NCI-H748 (cell line): ENCODE results near the gene GNAQ.

Experiments
- DNase-seq: peaks from one replicate; lab custom pipeline; 2025; ENCODE audit not compliant: unreplicated experiment; lab: John Stamatoyannopoulos, UW

The GNAQ gene

DNA sequence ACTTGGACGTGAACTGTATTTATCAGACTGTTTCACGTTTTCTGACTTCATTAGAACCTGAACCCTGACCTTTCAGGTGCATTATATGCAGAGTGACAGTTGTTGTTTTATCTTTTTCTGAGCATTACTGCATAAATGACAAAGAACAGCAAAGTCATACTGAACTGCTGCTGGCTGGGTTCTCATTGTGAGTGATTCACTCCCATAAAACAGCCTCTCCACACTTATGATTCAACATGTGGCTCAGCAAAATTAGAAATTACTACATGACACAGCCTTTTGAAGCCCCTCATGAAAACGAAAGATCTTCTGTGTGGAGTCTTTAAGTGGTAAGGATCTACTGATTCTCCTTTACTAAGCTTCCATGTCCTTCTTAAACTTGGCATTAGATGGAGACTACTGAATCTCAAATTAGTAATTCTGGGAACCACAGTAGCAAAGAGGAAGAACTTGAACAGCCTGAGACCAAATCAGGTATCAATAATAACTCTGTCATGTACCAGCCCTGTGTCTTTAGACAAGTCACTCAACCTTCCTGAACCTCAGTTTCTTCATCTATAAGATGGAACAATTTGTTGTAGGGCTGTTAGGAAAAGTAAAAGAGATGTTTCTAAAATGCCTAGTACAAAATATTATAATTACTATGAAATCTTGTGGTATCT is 211.2 kb downstream of the GNAQ start:
- no peak for DNase-seq

DNA sequence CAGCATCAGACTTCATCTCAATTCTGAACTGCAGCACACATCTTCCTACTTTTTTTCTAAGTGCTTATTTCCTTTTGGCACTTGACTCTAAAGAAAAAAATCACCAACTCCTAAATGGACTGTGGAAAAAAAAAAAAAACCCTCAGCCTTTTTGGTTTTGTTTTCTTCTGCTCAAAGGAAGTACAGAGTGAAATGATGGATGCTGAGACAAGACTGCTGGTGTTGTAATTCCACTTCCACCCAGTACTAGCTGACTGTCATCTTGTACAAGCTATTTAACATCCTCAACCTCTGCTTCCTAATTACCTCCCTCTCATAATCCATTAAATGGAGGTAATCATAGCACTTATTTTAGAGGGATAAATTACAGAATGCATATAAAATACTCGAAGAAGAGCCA is 212.0 kb downstream of the GNAQ start:
- DNase-seq = no peak

DNA sequence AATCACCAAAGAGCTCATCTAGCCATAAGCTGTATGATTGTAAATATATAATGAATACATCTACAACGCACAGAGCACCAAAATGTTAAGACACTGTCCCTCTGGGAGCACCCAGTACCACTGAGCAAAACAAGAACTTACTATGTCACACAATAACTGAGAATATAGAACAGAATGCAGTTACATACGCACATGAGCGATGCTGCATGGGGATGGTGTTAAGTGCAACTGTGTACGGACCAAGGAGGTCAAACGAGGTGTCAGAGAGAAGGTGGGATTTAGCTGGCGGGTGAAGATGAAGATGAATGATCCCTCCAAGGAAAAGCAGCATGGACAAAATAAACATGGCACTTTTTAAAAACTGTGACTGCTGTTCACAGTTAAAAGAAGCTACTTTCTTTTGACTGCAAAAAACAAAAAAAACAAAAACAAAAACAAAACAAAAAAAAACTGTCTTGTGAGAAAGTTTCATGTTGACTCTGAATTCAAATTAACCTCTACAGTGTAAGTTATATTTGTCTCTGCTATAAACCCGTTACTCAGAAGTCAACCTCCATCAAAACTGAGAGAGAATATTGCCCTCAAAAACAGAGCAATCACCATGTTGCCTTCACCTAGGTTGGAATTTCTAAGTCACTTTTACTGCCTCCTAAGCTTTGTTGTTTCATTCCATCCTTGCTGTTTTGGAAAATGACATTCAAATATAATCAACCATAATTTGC is 213.9 kb downstream of the GNAQ start:
- DNase-seq = no peak

DNA sequence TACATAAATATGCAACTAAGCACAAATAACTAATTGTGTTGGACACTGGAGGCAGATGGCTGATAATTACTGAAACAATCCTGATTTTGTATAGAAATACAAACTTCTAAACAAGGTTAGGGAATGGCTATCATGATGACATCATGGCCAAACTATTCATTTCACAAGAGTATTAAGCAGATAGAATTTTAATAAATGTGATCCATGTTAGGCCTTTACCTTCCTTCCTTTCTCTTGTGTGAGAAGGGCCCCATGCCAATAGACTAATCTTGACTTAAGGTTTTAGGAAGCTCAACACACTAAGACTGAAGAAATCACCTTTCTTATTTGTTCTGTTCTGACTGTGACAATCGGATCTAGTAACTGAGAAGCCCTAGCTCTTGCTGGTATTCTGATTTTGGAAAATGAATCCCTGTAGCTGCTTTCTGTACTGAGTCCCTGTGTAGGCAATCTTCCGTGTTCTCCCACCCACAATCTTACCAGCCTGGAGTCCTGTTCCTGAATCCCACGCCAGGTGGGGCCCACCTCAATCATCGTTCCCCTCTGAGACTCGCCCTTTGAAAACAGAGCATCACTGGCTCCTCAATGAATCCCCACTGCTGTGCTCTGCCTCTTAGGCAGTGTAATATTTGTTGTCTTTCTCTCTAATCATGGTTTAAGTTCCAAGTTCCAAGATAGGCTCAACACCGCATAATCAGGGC is 214.8 kb downstream of the GNAQ start:
- DNase-seq = no peak

DNA sequence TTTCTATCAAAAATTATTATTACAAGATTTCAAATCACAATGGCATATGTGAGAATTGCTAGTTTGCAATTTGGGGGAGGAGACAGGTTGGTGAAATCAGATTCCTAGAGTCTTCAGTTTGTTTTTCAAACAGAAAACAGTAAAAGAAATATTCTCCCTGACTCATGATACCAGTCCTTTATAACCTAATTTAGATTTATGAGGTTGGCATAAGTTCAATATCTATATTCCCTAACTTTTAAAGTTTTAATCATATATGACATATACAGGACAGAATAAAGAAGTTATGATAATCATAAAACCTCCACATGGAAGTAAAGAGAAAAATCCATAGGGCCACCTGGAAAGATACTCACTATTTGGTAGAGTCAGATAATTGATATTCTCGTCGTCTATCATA is 216.4 kb downstream of the GNAQ start:
- DNase-seq = no peak

DNA sequence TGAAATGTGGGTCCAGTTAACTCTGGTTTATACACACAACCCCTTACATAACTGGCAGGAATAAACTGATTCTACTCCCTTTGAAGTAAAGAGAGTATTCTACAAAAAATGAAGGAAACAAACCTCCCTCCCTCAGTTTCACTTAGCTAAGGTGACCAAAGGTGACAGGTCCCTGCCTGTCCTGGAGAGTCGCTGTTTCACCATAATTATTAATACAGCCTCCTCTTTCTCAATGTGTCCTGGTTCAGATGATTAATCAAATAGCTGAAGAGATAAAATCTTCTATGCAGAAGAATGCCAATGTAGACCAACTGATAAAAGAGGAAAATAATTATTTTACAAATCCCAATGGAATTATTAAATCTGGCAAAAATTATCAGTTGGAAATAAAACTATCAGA is 219.8 kb downstream of the GNAQ start:
- no peak for DNase-seq

DNA sequence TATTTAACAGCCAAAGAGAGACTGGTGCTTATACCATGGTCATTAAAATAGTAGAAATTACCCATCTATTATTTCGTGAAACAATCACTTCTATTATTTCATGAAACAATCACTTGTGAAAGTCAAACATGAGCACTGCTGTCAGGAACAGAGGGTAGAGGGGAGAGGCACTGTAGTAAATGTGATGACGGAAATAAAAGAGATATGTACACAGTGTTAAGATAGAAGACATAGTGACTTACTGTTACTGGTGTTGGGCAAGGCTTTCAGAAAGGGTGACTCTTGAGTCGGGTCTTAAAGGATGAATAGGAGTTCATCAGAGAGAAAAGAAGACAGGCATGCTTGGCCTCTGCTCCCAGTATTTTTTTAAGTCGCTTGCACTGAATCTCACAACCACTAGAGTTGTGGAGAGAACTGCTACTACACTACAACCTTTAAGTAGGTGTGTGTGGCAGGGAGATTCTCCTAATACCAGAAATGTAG is 220.9 kb downstream of the GNAQ start:
- peak; percentile 53 for DNase-seq

DNA sequence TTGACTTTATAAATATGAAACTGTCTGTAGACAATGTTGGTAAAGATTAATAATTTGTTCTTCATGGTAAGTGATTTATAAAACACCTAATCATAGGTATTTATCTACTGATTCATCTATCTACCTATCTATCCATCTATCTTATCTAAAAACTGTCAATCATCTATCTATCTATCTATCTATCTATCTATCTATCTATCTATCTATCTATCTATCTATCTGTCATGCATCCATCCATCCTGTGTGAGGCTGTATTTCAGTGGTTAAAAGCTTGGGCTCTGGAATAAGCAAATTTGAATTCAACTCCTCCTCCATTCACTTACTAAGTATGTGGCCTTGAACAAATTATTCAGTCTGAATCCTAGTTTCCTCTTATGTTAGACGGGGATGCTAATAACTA is 221.6 kb downstream of the GNAQ start:
- no peak for DNase-seq

DNA sequence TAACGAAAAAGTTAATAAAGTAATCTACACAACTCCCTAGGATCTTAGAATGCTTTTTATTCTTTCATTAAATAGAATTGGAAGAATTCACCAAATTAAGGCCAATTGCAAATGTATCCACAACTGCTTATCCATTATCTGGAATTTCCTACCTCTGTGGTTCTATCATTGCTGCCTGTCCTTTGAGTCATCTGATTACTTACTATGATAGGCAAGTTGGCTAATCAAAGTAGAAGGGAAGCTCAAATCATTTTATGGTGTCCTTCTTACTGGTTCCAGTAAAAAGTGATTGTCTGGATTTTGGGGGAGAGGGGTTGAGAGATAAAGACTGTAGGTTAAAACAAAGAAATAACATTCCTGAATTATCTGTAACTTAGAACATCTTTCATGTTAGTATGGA is 222.1 kb downstream of the GNAQ start:
- no peak for DNase-seq

DNA sequence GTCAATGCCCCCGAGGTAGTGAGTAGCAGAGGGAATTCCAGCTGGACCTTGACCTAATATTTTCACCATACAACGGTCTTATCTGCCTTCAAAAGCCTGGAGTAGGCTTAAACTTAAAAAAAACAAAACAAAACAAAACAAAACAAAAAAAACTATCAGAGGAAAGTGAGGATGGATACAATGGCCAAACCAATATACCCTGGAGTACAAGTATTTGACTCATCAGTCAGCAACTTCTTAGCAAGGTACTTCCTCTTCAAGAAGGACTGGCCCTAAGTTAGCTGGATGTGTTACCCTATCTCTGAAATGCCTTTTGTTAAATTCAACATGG is 222.9 kb downstream of the GNAQ start:
- no peak for DNase-seq

DNA sequence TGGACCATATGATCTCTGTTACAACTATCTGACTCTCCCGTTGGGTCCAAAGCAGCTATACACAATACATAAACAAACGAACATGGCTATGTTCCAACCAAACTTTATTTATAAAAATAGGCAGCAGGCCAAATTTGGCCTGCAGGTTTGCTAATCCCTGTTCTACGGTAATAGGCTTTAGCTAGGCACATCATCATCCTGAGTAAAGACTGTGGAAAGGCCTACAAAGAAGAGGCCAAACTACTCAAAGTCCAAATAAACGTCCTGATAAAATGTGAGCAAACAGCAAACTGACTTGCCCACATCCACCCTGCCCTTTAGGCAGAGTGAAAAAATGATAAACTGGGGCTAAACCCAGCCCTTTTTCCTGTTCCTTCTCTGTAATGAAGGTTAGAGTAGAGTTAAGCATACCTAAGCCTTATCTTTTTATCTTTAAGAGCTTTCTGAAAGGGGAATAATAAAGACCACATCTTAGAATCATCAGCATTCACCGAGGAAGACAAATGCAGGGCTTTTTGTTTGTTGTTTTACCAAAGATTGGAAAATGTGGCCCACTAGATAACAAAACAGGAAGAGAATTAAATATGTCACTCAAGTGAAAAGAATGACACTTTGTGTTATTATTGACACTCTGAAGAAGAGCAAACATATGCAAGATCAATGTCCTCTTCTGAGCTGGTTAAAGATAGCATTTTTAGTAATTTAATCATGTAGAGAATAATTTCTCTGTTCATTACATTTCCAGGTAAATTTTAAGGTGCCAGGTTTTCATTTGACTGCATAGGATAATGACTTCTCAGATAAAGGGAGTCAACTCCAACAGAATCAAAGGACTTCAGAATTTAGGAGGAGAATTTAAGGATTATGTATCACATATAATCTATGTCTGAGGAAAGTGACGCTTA is 223.5 kb downstream of the GNAQ start:
- DNase-seq = peak; percentile 13

DNA sequence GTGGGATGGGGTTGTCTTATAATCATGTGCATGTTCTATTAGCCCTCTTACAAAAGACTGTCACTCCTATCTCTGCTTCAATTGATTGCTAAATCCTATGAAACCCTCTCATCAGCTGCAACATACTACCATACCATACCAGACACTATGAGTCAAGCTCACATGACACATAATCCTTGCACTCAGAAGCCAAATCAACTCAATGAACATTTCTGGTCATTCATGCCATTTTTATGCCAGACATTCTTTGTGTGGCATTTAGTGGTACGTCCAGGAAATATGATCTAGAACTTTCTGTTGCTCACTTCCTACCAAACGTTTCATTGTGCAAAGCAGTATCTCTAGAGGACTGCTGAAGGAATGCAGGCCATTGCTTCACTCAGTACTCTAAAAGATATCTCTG is 224.3 kb downstream of the GNAQ start:
- no peak for DNase-seq

DNA sequence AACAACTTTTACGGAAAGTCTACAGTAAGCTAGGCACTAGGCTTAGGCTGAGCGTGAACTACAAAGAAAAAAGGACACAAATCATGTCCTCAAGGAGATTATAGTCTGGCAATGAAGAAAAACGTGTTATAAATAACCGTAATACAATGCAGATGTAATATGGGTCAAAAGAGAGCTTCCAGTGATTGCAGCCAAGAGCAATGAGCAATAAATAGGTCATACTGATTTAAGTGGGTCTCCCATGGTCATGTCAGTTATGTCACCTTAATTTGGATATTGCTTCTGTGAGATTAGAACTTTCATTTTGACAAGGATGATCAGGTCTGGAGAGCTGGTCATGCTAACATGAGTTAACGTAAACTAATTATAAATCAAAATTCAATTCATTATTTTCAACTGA is 224.9 kb downstream of the GNAQ start:
- DNase-seq = no peak

DNA sequence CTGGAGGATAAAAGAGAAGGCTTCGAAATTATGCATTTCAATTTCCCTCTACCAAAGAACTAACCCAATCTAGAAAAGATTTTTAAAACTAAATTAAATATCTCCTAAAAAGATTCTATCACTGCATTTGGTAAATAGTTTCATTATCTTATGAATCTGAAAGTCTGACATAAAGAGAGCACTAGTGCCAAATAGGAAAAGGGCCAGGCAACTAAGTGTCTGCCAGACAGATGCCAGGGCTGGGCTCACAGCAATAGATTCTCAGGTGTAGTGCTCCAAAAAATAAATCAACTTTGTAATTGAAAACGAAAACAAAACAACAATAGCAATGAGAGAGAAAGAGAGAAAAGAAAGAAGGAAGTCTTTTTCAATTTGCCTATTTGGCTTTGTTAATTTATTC is 225.8 kb downstream of the GNAQ start:
- DNase-seq = no peak

DNA sequence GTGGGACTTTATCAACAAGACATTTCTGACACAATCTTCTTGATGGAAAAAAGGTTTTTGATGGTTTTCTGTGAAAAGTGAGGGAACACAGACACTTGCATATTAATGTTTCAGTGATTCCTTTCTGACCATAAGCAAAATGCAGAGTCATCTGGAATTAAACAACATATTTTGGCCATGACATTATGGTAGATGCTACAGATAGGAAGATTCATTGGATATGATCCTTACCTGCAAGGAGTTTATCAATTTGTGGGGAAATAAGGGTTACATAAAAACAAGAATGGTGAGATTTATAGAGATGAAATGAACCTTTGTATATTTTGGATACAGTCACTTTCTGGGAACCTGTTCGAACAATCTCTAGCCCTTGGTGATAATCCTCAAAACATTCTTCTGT is 228.2 kb downstream of the GNAQ start:
- no peak for DNase-seq

DNA sequence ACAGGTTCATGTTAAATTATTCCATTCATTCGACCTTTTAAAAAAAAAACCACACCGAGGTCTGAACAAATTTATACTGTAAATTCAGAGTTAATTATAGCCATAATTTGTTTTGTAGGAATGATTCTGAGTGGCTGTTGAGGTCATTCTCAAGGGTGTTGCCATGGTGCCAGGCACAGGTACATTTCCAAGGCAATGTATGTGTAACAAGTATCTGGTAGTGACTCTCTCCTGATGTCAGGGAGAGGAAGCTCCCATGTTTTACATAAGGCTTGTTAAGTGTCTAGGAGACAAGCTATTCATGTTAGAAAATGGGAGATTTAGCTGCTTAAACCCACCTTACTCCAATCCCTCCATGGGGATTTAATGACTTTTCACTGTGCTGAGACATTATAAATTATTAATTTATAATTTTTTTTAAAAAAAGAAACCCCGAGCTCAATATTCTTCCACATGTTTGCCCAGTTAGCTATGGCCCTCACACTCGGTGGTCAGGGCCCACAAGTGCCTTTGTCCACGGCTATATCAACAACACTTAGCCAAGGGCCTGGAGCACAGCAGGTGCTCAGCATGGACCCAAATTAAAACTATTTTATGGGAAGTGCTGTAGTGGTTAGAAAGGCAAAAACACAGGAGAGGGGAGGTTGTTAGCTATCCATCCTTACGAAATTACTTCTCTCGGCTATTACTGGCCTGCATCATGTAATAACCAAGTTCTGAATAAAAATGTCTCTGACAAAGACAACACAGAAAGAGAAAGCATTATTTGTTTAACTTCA is 228.9 kb downstream of the GNAQ start:
- DNase-seq = peak; percentile 96

DNA sequence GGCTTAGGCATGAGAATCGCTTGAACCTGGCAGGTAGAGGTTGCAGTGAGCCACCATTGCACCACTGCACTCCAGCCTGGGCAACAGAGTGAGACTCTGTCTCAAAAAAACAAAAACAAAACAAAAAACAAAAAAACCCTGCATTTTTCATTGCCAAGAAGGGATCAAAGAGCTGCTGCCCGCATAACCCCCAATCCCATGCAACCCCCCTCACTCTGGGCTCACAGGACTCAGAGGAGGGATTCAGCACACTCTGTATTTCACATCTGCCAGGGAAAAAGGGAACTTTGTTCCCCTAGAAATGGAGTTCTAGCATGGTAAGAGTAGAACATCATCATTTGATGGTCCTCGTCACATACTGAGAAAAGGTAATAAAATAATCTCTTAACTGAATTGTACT is 229.5 kb downstream of the GNAQ start:
- DNase-seq = peak; percentile 41

DNA sequence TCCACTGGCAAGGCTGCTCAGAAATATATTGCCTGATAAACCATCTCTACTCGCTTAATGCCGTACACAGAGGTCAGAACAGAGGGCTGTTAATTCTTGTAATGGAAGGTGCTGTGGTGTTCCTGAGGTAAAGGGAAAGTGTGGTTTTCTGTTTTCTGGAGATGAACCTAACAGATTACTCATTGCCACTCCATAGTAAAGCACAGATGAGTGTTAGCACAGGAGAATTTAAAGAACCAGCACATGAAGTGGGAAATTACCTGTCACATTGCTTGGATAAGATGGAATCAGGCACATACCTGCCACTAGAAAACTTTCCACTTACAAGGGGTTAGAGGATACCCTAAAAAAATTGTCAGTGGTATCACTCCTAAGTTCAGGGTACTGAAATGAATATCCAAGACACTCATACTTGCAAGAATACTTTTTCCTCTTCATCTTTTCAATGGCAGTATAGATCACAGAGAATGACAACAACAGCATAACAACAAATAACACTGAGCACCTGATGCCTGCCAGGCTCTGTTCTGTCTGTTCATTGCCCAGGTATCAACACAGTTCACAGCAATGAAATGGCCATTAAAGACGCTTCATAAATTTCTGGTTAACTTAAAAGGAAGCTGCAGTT is 230.6 kb downstream of the GNAQ start:
- DNase-seq = no peak

DNA sequence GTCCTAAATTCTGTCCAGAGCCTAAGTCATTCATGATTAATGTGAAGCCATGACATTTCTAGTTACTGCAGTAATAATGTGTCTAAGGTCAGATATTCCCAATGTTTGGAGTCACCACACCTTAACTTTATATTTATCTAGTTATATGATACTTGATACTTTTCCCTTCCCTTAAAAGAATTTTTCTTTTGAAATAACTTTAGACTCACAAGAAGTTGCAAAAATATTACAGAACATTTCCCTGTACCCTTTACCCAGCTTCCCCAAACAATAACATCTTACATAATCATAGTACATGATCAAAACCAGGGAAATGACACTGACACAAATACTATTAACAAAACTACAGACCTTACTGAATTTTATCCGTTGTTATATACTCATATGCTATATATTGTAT is 233.5 kb downstream of the GNAQ start:
- DNase-seq = no peak

DNA sequence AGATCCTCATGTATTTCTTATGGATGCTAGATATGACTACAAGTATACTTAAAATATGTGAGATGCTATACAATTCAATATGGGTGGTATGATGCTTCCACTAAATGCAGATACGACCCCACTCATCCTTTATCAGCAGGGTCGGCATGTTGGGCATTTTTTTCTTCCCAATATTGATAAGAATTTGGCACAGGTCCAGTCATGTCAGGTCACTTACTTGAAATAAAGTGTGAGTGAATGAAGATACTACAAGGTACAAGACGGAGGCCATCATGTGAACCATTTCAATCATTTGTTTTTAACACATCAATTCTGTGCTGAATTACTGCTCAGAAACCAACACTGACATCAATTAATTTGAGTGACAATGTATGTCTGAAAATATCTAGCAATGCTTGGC is 236.6 kb downstream of the GNAQ start:
- no peak for DNase-seq
